Activated naive CD8-positive, alpha-beta T cell treated with anti-CD3 and anti-CD28 coated beads, Interleukin-2, amount 10 ng/mL, durations not matched to agents 7 days and 5 days (primary cell): ENCODE measurements around the gene HSBP1L1. TPM values are rescaled to one million over a fixed set of nuclear protein-coding genes. Genes with fewer than 3 reads are reported as not detected.
A peak's percentile ranks its signal among the peaks of the same experiment; 100 is the strongest.
"Not testable (repeated sequence)": the region's sequence is repeated elsewhere in the genome, so short reads cannot be mapped to it uniquely, and the experiment has no call there.

Experiments
- ATAC-seq: fragments of 150-1000 bp; cut with Tn5 transposase; one replicate; pipeline ENCODE4 v1.10.0; 2021; ENCODE audit warnings: low read depth, moderate library complexity
- POLR2A ChIA-PET: fragments of 350-600 bp; sonication (Branson Sonifier 250); formaldehyde crosslinking; loops from one replicate; lab custom pipeline; 2021; ENCODE audit warnings: antibody characterized with exemption; lab: Charles Lee
- DNase-seq: peaks from one replicate; pipeline ENCODE4 v3.0.0; 2021
- H3K27ac Mint-ChIP-seq: one replicate; pipeline ENCODE4 v1.8.0; 2022; ENCODE audit warnings: mild to moderate bottlenecking, mixed read lengths
- H3K27me3 Mint-ChIP-seq: one replicate; pipeline ENCODE4 v1.8.0; 2022; ENCODE audit warnings: mild to moderate bottlenecking, moderate library complexity, mixed read lengths
- H3K36me3 Mint-ChIP-seq: one replicate; pipeline ENCODE4 v1.8.0; 2021; ENCODE audit warnings: mild to moderate bottlenecking, mixed read lengths
- H3K4me1 Mint-ChIP-seq: one replicate; pipeline ENCODE4 v1.8.0; 2021; ENCODE audit warnings: mixed read lengths
- H3K4me3 Mint-ChIP-seq: one replicate; pipeline ENCODE4 v1.8.0; 2022; ENCODE audit warnings: mild to moderate bottlenecking, moderate library complexity, mixed read lengths
- H3K9me3 Mint-ChIP-seq: one replicate; pipeline ENCODE4 v1.8.0; 2021; ENCODE audit warnings: mixed read lengths
- total RNA-seq, 2 experiments: library from RNA; stranded (reverse); gene quantifications; one replicate each; pipeline ENCODE4 v1.2.3, GENCODE V29; 2021

Gene HSBP1L1
- total RNA-seq, 2 experiments from 2014 or later: 14.0 to 18.0 TPM

DNA sequence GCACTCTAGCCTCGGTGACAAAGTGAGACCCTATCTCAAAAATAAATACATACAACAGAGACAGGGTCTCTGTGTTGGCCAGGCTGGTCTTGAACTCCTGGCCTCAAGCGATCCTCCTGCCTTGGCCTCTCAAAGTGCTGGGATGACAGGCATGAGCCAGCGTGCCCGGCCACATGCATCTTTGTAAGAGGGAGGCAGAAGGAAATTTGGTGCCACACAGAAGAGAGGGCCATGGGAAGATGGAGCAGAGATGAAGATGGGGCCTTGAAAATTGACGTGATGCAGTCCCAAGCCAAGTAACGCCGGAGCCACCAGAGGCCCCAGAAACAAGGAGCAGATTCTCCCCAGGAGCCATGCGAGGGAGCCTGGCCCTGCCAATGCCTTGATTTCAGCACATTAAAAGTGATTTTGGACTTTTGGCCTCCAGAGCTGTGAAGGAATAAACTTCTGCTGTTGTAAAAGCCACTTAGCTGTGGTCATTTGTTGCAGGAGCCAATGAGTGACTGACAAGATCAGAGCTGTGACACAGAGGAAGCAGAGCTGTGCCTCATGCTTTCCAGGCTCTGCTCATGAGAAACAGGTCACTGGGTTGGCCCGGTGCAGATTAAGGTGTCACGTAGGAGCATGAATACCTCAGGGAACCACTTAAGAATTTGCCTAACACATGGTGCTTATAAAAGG, 10.3 kb upstream of the HSBP1L1 start:
- DNase-seq (peak; percentile 18), ATAC-seq (no peak)
- POLR2A ChIA-PET: no interaction called here
- Mint-ChIP-seq H3K9me3 (no peaks in the 10 kb centered on the region), H3K27ac (no peak overlapping the region), H3K4me3 (no peak overlapping the region), H3K4me1 (peaks cover 15% of the 10 kb centered on the region), H3K36me3 (peaks cover 4% of the 10 kb centered on the region), H3K27me3 (peaks cover 2% of the 10 kb centered on the region)

DNA sequence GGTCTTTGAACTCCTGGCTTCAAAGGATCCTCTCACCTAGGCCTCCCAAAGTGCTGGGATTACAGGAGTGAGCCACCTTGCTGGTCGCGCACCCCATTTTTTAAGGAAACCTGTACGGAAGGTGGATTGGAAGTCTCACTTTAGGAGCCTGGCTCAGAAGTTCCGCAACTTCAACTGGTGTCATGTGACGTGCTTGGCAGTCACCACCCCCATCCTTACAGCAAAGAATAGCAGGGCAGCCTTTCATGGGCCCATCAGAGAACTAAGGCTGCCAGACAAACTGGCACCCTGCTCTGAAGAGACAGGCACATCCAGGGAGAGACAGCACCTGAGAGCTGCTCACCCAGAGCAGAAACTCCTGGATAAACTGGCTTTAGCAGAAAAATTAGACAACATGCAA, 9.7 kb upstream of the HSBP1L1 start:
- H3K27me3 Mint-ChIP-seq: peaks cover 2% of the 10 kb centered on the region

DNA sequence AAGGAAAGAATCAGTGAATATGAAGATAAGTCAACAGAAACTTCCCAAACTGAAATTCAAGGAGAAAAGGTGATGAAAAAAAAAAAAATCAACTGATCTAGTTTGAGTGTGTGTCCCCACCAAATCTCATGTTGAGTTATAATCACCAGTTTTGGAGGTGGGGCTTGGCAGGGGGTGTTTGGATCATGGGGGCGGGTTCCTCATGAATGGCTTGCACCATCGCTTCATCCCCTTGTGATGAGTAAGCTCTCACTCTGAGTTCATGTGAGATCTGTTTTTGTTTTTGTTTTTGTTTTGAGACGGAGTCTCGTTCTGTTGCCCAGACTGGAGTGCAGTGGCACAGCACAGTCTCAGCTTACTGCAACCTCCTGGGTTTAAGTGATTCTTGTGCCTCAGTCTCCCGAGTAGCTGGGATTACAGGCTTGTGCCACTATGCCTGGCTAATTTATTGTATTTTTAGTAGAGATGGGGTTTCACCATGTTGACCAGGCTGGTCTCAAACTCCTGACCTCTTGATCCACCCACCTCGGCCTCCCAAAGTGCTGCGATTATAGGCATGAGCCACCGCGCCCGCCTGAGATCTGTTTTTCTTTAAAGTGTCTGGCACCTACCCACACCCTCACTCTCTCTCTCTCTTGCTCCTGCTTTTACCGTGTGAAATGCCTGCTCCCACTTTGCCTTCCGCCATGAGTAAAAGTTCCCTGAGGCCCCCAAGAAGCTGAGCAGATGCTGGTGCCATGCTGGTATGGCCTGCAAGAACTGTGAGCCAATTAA, 9.0 kb upstream of the HSBP1L1 start:
- no peak for ATAC-seq
- POLR2A ChIA-PET: no interaction called here
- DNase-seq: peak; percentile 11

More for the DNA sequence above, 9.7 kb upstream of the HSBP1L1 start:
- POLR2A ChIA-PET: no interaction called here
- H3K4me1 Mint-ChIP-seq: peaks cover 10% of the 10 kb centered on the region
- H3K4me3 Mint-ChIP-seq: no peak overlapping the region
- no peak overlapping the region for H3K27ac Mint-ChIP-seq
- peaks cover under 1% of the 10 kb centered on the region for H3K36me3 Mint-ChIP-seq
- no peak for ATAC-seq
- H3K9me3 Mint-ChIP-seq: no peaks in the 10 kb centered on the region
- DNase-seq: peak; percentile 10

DNA sequence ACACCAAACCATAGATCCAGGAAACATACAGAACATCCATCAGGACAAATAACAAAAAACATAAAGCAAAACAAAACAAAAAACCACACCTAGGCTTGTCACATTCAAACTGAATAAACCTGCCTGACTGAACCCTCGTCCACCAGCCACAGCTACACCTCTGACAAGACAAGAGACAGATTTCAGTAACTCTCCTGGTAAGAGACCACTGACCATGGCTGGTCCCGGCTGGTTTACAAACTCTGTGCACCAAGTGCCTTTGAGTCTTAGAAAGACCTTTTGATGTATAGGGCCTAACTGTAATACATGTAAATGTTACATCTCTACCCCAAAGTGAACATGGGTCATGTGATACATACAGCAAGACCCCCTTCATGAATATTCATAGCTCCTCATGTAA, 8.2 kb upstream of the HSBP1L1 start:
- ATAC-seq: no peak
- POLR2A ChIA-PET: no interaction called here

More for the DNA sequence above, 9.0 kb upstream of the HSBP1L1 start:
- no peak overlapping the region for H3K4me3 Mint-ChIP-seq
- peaks cover 10% of the 10 kb centered on the region for H3K4me1 Mint-ChIP-seq
- H3K36me3 Mint-ChIP-seq: no peaks in the 10 kb centered on the region
- H3K27me3 Mint-ChIP-seq: peaks cover 2% of the 10 kb centered on the region
- H3K9me3 Mint-ChIP-seq: no peaks in the 10 kb centered on the region
- no peak overlapping the region for H3K27ac Mint-ChIP-seq

DNA sequence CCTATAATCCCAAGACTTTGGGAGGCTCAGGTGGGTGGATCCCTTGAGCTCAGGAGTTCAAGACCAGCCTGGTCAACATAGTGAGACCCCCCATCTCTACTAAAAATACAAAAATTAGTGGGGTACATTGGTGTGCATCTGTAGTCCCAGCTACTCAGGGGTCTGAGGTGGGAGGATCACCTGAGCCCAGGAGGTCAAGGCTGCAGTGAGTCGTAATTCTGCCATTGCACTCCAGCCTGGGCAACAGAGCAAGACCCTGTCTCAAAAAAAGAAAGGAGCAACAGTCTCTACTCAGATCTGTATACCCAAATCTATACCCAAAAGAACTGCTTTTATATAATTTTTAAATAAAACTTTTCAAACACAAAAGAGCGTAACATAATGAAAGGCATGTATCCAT, 5.5 kb upstream of the HSBP1L1 start:
- ATAC-seq: no peak
- no peak overlapping the region for H3K27ac Mint-ChIP-seq
- peaks cover 18% of the 10 kb centered on the region for H3K4me1 Mint-ChIP-seq
- no peaks in the 10 kb centered on the region for H3K36me3 Mint-ChIP-seq
- H3K9me3 Mint-ChIP-seq: no peaks in the 10 kb centered on the region
- no peak overlapping the region for H3K4me3 Mint-ChIP-seq
- no peak for DNase-seq
- H3K27me3 Mint-ChIP-seq: peaks cover 4% of the 10 kb centered on the region
- POLR2A ChIA-PET: no interaction called here

More for the DNA sequence above, 8.2 kb upstream of the HSBP1L1 start:
- Mint-ChIP-seq H3K4me3 (no peak overlapping the region), H3K36me3 (no peaks in the 10 kb centered on the region), H3K4me1 (peaks cover 12% of the 10 kb centered on the region), H3K27ac (no peak overlapping the region), H3K27me3 (peaks cover 2% of the 10 kb centered on the region), H3K9me3 (no peaks in the 10 kb centered on the region)
- DNase-seq: peak; percentile 5

DNA sequence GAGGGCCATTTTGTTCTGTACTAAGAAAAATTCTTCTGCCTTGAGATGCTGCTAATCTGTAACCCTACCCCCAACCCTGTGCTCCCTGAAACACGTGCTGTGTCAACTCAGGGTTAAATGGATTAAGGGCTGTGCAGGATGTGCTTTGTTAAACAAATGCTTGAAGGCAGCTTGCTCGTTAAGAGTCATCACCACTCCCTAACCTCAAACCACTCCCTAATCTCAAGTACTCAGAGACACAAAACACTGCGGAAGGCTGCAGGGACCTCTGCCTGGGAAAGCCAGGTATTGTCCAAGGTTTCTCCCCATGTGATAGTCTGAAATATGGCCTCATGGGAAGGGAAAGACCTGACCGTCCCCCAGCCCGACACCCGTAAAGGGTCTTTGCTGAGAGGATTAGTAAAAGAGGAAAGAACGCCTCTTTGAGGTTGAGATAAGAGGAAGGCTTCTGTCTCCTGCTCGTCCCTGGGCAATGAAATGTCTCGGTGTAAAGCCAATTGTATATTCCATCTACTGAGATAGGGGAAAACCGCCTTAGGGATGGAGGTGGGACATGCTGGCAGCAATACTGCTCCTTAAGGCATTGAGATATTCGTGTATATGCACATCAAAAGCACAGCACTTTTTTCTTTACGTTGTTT, 4.2 kb upstream of the HSBP1L1 start:
- DNase-seq, POLR2A ChIA-PET, H3K27ac Mint-ChIP-seq: not testable (repeated sequence)

DNA sequence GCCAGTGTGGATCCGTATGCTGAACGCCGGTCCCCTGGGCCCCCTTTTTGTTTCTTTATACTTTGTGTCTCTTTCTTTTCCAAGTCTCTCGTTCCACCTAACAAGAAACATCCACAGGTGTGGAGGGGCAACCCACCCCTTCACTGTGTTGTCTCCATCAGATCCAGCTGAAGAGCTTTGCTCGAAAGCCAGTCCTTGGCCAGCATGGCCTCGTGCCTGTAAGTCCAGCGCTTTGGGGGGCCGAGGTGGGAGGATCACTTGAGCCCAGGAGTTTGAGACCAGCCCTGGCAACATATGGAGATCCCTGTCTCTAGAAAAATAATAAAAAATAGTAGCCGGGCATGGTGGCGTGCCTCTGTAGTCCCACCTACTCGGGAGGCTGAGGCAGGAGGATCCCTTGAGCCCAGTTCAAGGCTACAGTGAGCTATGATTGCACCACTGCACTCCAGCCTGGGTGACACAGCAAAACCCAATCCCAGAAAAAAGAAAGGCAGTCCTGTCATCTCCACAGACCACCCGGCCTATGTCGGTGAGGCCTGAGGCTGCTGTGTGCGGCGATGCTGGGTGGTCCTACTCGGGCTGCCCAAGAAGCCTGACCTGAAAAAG, 3.4 kb upstream of the HSBP1L1 start:
- DNase-seq: no peak
- H3K9me3 Mint-ChIP-seq: no peaks in the 10 kb centered on the region
- H3K4me1 Mint-ChIP-seq: peaks cover 20% of the 10 kb centered on the region
- POLR2A ChIA-PET: interaction anchor here (1.3 kb wide), 1 partner anchor 10 kb away, joined by 5 read pairs; the partner anchor contains the start of gene SLC66A2
- no peaks in the 10 kb centered on the region for H3K36me3 Mint-ChIP-seq
- no peak for ATAC-seq
- peaks cover 4% of the 10 kb centered on the region for H3K27me3 Mint-ChIP-seq
- H3K27ac Mint-ChIP-seq: peak overlapping the region; percentile 45
- no peak overlapping the region for H3K4me3 Mint-ChIP-seq

More for the DNA sequence above, 4.2 kb upstream of the HSBP1L1 start:
- Mint-ChIP-seq H3K4me1 (peaks cover 16% of the 10 kb centered on the region), H3K4me3 (peak overlapping the region; percentile 66)
- not testable (repeated sequence) for H3K27me3 Mint-ChIP-seq, H3K36me3 Mint-ChIP-seq, ATAC-seq, H3K9me3 Mint-ChIP-seq

DNA sequence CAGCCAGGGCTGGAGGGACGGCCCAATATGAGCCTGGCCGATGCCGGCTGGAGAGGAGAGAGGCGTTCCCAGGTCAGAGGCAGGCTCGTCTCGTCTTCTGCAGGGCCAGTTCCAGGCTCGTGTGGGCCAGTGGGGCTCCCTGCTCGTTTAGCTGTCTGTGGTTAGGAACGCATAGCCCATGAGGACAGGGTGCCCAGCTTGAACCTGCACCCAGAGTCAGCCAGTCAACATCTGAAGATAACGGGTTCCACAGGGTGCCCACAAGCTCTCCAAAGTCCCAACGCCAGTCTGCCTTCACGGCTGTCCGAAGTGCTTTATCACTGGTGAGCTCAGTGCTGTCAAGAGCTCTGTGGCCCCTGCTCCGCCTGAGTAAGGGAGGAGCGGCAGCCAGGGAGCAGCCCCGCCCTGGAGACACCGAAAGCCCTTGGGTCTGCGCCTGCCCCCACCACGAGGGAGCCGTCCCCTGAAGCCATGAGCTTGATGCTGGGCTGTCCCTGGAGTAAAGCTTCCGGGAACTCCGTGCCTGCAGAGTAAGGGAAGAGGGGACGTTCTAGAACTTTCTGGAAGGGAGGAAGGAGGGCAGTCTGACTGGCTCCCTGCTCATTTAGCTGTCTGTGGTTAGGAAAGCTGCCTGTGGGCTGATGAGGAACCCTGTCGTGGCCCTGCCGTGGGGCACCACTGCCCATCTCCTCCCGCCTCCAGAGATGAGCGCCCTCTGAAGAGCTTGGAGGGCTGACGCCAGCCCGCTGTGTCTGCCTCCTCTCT, 2.7 kb upstream of the HSBP1L1 start:
- H3K4me1 Mint-ChIP-seq: peaks cover 20% of the 10 kb centered on the region
- POLR2A ChIA-PET: interaction anchor here (1.3 kb wide), 1 partner anchor 11 kb away, joined by 5 read pairs; the partner anchor contains the start of gene SLC66A2
- H3K27me3 Mint-ChIP-seq: peaks cover 2% of the 10 kb centered on the region
- no peak overlapping the region for H3K4me3 Mint-ChIP-seq
- no peak for ATAC-seq
- H3K9me3 Mint-ChIP-seq: no peaks in the 10 kb centered on the region
- no peak for DNase-seq
- H3K27ac Mint-ChIP-seq: peak overlapping the region; percentile 45
- H3K36me3 Mint-ChIP-seq: no peaks in the 10 kb centered on the region

DNA sequence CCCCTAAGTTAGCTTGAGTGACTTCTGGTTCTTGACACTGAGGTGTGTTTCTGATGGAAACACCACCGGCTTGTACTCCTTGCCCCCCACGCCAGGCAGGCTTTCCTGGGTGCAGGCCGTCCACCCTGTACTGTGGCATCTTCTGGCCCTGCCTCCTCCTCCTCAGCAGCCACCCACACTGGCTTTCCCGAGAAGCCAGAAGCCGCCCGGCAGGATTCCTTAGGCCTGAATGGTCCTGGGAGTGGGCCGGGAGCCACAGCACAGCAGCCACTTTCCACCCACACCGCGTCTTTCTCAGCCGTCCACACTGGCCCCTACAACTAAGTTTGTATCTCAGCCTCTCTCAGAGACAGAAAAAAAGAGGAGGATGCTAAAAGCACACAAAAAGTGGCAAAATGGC, 2.1 kb upstream of the HSBP1L1 start:
- peaks cover 1% of the 10 kb centered on the region for H3K36me3 Mint-ChIP-seq
- H3K4me3 Mint-ChIP-seq: no peak overlapping the region
- H3K9me3 Mint-ChIP-seq: no peaks in the 10 kb centered on the region
- no peak overlapping the region for H3K27ac Mint-ChIP-seq
- peaks cover 20% of the 10 kb centered on the region for H3K4me1 Mint-ChIP-seq
- POLR2A ChIA-PET: interaction anchor here (1.3 kb wide), 1 partner anchor 11 kb away, joined by 5 read pairs; the partner anchor contains the start of gene SLC66A2
- no peak for ATAC-seq
- H3K27me3 Mint-ChIP-seq: peaks cover 2% of the 10 kb centered on the region
- DNase-seq: no peak

DNA sequence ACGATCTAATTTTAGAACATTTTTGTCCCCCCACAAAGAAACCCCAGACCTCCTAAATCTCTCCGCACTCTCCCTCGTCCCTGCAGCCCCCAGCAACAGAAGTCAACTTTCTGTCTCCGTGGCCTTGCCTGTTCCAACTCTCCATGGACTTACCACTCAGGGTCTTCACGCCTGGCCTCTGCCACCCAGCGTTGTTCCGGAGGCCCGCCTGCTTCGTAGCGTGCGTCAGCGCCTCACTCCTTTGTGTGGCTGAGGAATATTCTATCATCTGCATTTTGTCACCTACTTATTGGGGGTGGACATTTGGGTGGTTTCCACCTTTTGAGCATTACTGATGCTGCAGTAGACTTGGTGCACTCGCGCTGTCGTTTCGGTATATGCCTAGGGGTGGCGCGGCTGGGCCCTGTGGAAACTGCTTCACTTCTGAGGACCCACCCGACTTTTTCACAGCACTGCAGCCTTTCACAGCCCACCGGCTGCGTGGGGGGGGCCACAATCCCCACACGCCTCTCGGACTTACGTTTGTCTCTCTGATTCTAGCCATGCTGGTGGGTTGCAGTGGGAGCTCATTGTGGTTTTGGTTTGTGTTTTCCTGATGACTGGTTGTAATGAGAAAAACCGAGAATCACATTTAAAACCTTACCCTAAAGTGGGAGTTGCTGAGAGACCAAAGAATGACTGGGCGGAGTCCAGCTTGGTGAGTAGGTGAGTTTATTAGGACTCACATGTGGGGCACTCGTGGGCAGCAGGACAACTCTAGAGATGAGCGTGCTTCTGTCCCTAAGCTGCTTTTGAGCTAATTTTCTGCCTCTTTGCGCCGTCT, 1.4 kb upstream of the HSBP1L1 start:
- DNase-seq: no peak
- H3K9me3 Mint-ChIP-seq: no peaks in the 10 kb centered on the region
- no peak for ATAC-seq
- H3K27ac Mint-ChIP-seq: no peak overlapping the region
- no peak overlapping the region for H3K4me3 Mint-ChIP-seq
- peaks cover 1% of the 10 kb centered on the region for H3K36me3 Mint-ChIP-seq
- H3K4me1 Mint-ChIP-seq: peaks cover 20% of the 10 kb centered on the region
- POLR2A ChIA-PET: interaction anchor here (0.8 kb wide), 1 partner anchor 71 kb away, joined by 3 read pairs; no protein-coding TSS in a partner anchor
- peaks cover 2% of the 10 kb centered on the region for H3K27me3 Mint-ChIP-seq

DNA sequence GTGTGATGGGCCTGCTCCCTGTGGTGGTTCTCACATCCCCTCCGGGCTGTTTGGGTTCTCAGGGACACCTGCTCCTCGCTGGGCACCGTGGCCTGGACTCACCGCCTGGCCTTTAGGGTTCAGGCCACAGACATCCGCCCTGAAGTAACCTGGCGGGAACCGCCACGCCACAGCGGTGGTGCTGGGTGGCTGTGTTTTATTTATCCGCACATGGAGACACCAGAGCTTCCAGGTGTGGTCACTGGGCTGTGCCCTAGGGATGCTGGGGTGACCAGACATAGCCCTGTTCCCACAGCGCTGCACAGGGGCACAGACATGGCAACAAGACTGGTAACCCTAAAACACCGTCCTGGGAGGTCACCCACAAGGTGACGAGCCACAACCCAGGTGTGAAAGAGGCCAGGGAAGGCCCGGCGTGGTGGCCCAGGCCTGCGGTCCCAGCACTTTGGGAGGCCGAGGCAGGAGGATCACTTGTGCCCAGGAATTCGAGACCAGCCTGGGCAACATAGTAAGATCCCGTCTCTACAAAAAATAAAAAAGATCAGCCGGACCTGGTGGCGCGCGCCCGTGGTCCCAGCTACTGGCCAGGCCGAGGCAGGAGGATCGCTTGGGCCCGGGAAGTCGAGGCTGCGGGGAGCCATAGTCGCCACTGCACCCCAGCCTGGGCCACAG, 649 bp upstream of the HSBP1L1 start:
- Mint-ChIP-seq H3K4me3 (peak overlapping the region; percentile 40), H3K27me3 (peaks cover 2% of the 10 kb centered on the region), H3K27ac (peak overlapping the region; percentile 16), H3K36me3 (peaks cover 1% of the 10 kb centered on the region), H3K4me1 (peaks cover 20% of the 10 kb centered on the region), H3K9me3 (no peaks in the 10 kb centered on the region)
- DNase-seq (no peak), ATAC-seq (no peak)
- POLR2A ChIA-PET: interaction anchor here (0.5 to 1.4 kb wide), 4 partner anchors 11 to 70 kb away, joined by 3 to 4 read pairs (median 3); no protein-coding TSS in a partner anchor
